Neural cell (in vitro differentiated cells): Measurements from ENCODE around the gene FOXL3.

Source experiments
- CTCF ChIP-seq: fragments of 450-650 bp; IDR thresholded peaks from 2 replicates; pipeline ENCODE4 v1.5.1; 2014; ENCODE audit warnings: antibody characterized with exemption, mild to moderate bottlenecking, moderate library complexity; ENCODE audit not compliant: poor library complexity, severe bottlenecking
- EP300 ChIP-seq: fragments of 450-650 bp; conservative IDR thresholded peaks from 2 replicates; pipeline ENCODE4 v1.6.1; 2014; ENCODE audit warnings: antibody characterized with exemption, mild to moderate bottlenecking, moderate library complexity; ENCODE audit not compliant: poor library complexity, severe bottlenecking
- EZH2 ChIP-seq: fragments of 200-600, 300-800 bp; shearing (Covaris generic), sonication (generic); IDR thresholded peaks from 2 replicates; pipeline ENCODE4 v1.6.1; 2014; ENCODE audit warnings: antibody characterized with exemption, low read length, borderline replicate concordance, mild to moderate bottlenecking; ENCODE audit not compliant: insufficient read depth, poor library complexity, severe bottlenecking
- TAF1 ChIP-seq: IDR thresholded peaks from 2 replicates; pipeline ENCODE4 v1.6.1; 2012; ENCODE audit warnings: low read depth

GRCh38 chr7:265998-266850 lies 23.7 kb upstream of the FOXL3 start:
- TF ChIP-seq CTCF (no peak), EP300 (no peak), TAF1 (no peak), EZH2 (no peak)
